ENCODE measurements around the gene NFATC1.

The NFATC1 gene

GRCh38 chr18:79493801-79494211 lies 98.1 kb downstream of the NFATC1 start:
- in situ Hi-C loops (cut with MboI; ENCODE audit: low sequenced_read_pairs, unreplicated experiment) = no loop called here
- TF ChIP-seq CTCF (IDR thresholded peaks at IDR 0.05; ENCODE audit: borderline replicate concordance, control extremely low read depth, extremely low read depth, insufficient read depth, missing control alignments) = no peak
- DNase-seq (ENCODE audit: low spot score) = no peak

DNA sequence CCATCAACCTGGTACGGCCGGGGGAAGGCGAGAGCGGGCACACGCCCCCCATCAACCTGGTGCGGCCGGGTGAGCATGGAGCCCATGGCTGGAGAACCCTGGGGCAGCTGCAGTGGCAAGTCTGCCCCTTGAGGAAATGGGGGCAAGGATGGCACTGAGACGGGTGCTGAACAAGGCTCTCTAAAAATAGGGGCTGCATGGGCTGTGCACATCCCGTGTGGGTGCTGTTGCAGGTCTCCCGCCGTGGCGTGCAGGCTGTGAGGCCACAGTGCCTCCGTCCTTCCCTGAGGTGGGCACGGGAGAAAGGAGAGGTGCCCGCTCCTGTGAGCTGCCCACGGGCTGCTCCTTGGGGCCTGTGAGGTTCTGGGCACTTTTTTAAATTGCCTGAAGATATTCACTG lies 99.2 kb downstream of the NFATC1 start:
- DNase-seq (ENCODE audit: low spot score) = no peak
- TF ChIP-seq CTCF (IDR thresholded peaks at IDR 0.05; ENCODE audit: borderline replicate concordance, control extremely low read depth, extremely low read depth, insufficient read depth, missing control alignments) = no peak
- in situ Hi-C loops (cut with MboI; ENCODE audit: low sequenced_read_pairs, unreplicated experiment) = no loop called here

GRCh38 chr18:79495591-79496071 lies 99.9 kb downstream of the NFATC1 start:
- TF ChIP-seq CTCF (IDR thresholded peaks at IDR 0.05; ENCODE audit: borderline replicate concordance, control extremely low read depth, extremely low read depth, insufficient read depth, missing control alignments) = no peak
- DNase-seq (ENCODE audit: low spot score) = no peak
- in situ Hi-C loops (cut with MboI; ENCODE audit: low sequenced_read_pairs, unreplicated experiment) = no loop called here

DNA sequence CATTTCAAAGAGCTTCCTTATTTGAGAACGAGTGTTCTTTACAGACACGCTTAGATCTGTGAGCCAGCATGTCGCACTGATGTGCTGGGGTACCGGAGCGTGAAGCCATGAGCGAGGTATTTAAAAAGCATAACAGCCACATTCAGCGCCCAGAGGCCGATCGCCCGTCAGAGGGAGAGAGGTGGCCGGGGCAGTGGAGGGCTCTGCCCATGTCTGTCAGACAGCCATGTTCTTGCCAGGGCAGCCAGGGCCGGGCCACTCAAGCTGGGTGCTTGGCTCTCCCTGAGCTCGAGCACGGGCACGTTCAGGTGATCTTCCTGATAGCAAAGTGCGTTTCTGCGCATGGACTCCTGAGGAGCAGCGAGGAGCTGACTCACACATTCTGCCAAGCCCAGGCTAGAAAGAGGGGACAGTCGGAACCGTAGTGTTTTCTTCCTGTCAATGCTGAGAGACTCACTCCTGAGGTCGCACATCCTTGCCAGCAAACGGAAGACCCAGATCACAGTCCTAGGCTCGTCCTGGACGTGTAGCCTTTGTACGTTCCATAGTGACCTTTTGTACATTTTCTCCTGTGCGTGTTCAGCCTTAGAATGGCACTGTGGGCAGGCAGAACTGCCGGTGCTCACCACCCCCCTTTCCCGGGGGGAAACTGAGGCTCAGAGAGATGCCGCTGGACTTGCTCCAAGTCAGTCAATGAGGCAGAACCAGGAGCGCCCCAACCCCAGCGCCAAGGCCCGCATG lies 100.7 kb downstream of the NFATC1 start:
- TF ChIP-seq CTCF (IDR thresholded peaks at IDR 0.05; ENCODE audit: borderline replicate concordance, control extremely low read depth, extremely low read depth, insufficient read depth, missing control alignments) = no peak
- in situ Hi-C loops (cut with MboI; ENCODE audit: low sequenced_read_pairs, unreplicated experiment) = no loop called here
- DNase-seq (ENCODE audit: low spot score) = no peak

GRCh38 chr18:79496978-79497637 lies 101.4 kb downstream of the NFATC1 start:
- in situ Hi-C loops (cut with MboI; ENCODE audit: low sequenced_read_pairs, unreplicated experiment) = no loop called here
- TF ChIP-seq CTCF (IDR thresholded peaks at IDR 0.05; ENCODE audit: borderline replicate concordance, control extremely low read depth, extremely low read depth, insufficient read depth, missing control alignments) = no peak
- no peak for DNase-seq (ENCODE audit: low spot score)

DNA sequence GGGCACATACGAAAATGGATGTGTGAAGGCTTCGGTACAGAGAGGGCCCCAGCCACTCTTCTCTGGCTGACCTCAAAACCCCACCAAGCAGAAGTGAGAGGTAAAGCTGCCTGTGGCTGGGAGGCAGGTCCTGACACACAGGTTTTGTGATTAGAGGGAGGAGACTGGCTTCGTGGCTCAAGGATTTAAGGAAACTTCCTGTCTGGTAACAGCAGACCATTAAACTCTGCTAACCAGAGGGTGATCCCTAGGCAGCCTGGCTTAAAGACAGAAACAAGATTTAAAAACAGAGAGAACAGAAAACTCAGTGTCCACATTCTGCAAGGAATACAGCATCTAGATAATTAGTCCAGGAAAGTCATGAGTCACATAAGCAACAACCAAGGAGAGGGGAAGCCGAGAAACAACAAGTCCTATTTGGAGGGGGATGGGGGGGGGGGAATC lies 101.9 kb downstream of the NFATC1 start:
- in situ Hi-C loops (cut with MboI; ENCODE audit: low sequenced_read_pairs, unreplicated experiment) = no loop called here
- DNase-seq (ENCODE audit: low spot score) = no peak
- no peak for TF ChIP-seq CTCF (IDR thresholded peaks at IDR 0.05; ENCODE audit: borderline replicate concordance, control extremely low read depth, extremely low read depth, insufficient read depth, missing control alignments)

Measured in GM13976 (cell line).